Measurements from ENCODE around the gene SUB1.
A peak's percentile ranks its signal among the peaks of the same experiment; 100 is the strongest.
"Not testable (repeated sequence)": the region's sequence is repeated elsewhere in the genome, so short reads cannot be mapped to it uniquely, and the experiment has no call there.

SUB1 gene

GRCh38 chr5:32585446-32586275, at the start of gene SUB1:
Gene SUB1, plus strand, starts transcription at chr5:32585557. Its CDS starts 2,956 bp downstream, at chr5:32588513.
- no peak; the same call in 1 of the 2 replicates for TF ChIP-seq CTCF (IDR thresholded peaks at IDR 0.05; ENCODE audit: low read depth, low read length)
- peak; percentile 75 for DNase-seq (ENCODE audit: extremely low read depth, low read depth)

- TF ChIP-seq CTCF (IDR thresholded peaks at IDR 0.05; ENCODE audit: low read depth, low read length) = no peak
- DNase-seq (ENCODE audit: extremely low read depth, low read depth) = no peak
These were observed 49.1 kb upstream of the SUB1 start for GRCh38 chr5:32536246-32536645.

DNA sequence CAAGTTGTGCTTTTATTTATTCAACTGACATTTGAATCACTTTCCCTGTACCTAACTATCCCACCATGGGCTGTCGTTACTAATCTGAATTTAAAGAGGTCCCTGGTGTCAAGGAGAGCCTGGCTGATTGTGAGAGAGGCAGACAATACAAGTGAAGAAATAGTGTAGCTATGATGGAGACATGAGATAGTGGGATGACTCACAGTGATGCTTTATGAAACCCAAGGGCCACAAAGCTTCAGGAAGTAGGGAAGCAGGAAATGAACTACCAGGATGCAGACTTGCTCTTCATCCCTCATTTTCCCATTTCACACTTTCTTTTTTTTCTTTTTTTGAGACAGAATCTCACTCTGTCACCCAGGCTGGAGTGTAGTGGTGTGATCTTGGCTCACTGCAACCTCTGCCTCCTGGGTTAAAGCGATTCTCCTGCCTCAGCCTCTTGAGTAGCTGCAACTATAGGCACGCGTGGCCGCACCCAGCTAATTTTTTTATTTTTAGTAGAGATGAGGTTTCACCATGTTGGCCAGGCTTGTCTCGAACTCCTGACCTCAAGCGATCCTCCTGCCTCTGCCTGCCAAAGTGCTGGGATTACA, 47.8 kb upstream of the SUB1 start:
- DNase-seq (ENCODE audit: extremely low read depth, low read depth) = not testable (repeated sequence)

- DNase-seq (ENCODE audit: extremely low read depth, low read depth) = no peak
These were observed 47.3 kb upstream of the SUB1 start for GRCh38 chr5:32538031-32538547.

GRCh38 chr5:32539981-32540845, 45.1 kb upstream of the SUB1 start:
- TF ChIP-seq CTCF (IDR thresholded peaks at IDR 0.05; ENCODE audit: low read depth, low read length) = no peak
- no peak for DNase-seq (ENCODE audit: extremely low read depth, low read depth)

More at GRCh38 chr5:32538031-32538547, 47.3 kb upstream of the SUB1 start:
- TF ChIP-seq CTCF (IDR thresholded peaks at IDR 0.05; ENCODE audit: low read depth, low read length) = no peak

- DNase-seq (ENCODE audit: extremely low read depth, low read depth) = no peak
- no peak for TF ChIP-seq CTCF (IDR thresholded peaks at IDR 0.05; ENCODE audit: low read depth, low read length)
These were observed 44.1 kb upstream of the SUB1 start for GRCh38 chr5:32541241-32541640.

DNA sequence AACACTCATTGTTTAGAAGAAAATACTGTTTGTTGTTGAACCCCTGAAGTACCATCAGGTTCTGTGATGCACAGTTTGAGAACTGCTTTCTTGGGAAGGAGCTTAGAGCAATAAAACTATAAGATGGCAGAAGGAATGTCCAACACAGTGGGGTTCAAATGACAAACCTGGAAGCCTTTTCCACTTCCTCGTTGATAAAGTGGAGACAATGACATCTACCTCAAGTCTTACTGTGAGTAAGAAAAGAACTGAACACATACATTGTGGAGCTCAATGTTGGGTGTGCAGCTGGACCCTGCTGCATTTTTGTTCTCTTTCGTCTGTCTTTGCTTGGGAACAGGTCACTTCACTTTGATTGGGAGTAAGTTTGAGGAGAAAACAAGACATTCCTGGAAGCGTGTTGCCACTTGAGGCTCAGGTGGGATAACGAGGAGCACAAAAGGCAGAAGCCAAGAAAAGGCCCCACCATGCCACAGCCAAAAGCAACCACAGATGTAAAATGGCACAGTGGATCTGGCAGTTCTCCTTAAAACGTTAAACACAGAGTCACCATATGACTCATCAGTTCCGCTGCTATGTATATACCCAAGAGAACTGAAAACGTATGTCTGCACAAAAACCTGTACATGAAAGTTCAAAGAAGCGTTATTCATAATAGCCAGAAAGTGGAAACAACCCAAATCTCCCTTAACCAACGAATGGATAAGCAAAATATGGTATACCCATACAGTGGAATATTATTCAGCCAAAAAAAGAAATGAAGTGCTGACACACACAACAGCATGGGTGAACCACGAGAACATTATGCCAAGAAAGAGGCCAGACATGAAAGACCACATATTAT, 42.9 kb upstream of the SUB1 start:
- no peak for DNase-seq (ENCODE audit: extremely low read depth, low read depth)
- TF ChIP-seq CTCF (IDR thresholded peaks at IDR 0.05; ENCODE audit: low read depth, low read length) = no peak

Measured in AG09319 (cell line).